ENCODE data around the gene NCKAP5.

Gene NCKAP5

DNA sequence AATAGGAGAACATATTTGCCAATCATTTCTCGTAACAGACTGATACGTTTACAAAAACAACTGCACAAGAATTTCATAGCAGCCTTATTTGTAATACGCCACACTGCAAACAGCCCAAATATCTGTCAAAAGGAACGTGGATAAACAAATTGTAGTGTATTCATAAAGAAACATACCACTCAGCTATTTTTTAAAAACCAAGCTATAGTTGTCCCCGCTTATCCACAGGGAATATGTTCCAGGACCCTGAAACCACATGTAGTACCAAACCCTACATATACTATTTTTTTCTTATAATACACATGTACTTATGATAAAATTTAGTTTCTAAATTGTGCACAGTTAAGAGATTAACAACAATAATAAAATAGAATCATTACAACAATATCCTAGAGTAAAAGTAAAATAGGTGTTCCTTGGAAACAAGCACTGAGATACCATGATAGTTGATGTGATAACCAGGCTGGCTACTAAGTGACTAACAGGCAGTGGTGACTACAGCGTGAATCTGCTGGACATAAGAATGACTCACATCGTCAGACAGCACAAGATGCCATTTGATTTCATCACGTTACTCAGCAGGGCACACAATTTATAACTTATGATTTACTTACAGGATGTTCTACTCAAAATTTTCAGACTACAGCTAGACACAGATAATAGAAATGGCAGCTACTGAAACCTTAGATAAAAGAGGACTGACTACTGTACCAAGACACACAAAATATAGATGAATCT is 367.4 kb downstream of the NCKAP5 start:
- H3K4me3 ChIP-seq (replicated peaks; ENCODE audit: insufficient read depth, low read length): no peak overlapping the region
- no peak for DNase-seq (ENCODE audit: low read depth in 1 of 2, low spot score in 1 of 2)
- H3K27ac ChIP-seq (replicated peaks): no peak overlapping the region
- no peaks in the 10 kb centered on the region for H3K27me3 ChIP-seq (ENCODE audit: insufficient read depth, poor library complexity, severe bottlenecking)
- TF ChIP-seq GABPA (IDR thresholded peaks at IDR 0.05; ENCODE audit: low read depth) (no peak), POLR2AphosphoS5 (IDR thresholded peaks at IDR 0.05; ENCODE audit: low read depth) (no peak), SPI1 (IDR thresholded peaks at IDR 0.05; ENCODE audit: borderline replicate concordance, low read depth) (no peak), REST (IDR thresholded peaks at IDR 0.05; ENCODE audit: insufficient replicate concordance, low read depth) (no peak)
- TF ChIP-seq, protein P1, sequence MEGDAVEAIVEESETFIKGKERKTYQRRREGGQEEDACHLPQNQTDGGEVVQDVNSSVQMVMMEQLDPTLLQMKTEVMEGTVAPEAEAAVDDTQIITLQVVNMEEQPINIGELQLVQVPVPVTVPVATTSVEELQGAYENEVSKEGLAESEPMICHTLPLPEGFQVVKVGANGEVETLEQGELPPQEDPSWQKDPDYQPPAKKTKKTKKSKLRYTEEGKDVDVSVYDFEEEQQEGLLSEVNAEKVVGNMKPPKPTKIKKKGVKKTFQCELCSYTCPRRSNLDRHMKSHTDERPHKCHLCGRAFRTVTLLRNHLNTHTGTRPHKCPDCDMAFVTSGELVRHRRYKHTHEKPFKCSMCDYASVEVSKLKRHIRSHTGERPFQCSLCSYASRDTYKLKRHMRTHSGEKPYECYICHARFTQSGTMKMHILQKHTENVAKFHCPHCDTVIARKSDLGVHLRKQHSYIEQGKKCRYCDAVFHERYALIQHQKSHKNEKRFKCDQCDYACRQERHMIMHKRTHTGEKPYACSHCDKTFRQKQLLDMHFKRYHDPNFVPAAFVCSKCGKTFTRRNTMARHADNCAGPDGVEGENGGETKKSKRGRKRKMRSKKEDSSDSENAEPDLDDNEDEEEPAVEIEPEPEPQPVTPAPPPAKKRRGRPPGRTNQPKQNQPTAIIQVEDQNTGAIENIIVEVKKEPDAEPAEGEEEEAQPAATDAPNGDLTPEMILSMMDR (IDR thresholded peaks at IDR 0.05; ENCODE audit: insufficient read depth, low read length): no peak

DNA sequence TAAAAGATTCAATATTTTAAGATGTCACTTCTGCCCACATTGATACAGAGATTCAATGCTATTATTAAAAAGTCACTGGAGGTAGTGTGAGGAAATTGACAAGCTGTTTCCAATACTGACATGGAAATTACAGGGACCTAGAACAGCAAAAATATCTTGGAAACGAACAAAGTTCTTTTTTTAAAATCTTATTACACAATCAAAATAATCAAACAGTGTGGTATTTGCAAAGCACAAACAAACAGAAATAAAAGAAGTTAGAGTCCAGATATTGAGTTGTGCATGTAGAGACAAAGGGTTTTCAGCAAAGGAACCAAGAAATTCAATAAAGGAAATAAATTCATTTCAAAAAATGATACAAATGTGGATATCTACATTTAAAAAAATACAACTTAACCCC is 369.6 kb downstream of the NCKAP5 start:
- H3K27me3 ChIP-seq (ENCODE audit: insufficient read depth, poor library complexity, severe bottlenecking): no peaks in the 10 kb centered on the region
- TF ChIP-seq, protein P1 (IDR thresholded peaks at IDR 0.05; ENCODE audit: insufficient read depth, low read length): no peak
- TF ChIP-seq POLR2AphosphoS5 (IDR thresholded peaks at IDR 0.05; ENCODE audit: low read depth): no peak
- no peak for TF ChIP-seq REST (IDR thresholded peaks at IDR 0.05; ENCODE audit: insufficient replicate concordance, low read depth)
- TF ChIP-seq SPI1 (IDR thresholded peaks at IDR 0.05; ENCODE audit: borderline replicate concordance, low read depth): no peak
- TF ChIP-seq GABPA (IDR thresholded peaks at IDR 0.05; ENCODE audit: low read depth): no peak
- no peak for DNase-seq (ENCODE audit: low read depth in 1 of 2, low spot score in 1 of 2)

DNA sequence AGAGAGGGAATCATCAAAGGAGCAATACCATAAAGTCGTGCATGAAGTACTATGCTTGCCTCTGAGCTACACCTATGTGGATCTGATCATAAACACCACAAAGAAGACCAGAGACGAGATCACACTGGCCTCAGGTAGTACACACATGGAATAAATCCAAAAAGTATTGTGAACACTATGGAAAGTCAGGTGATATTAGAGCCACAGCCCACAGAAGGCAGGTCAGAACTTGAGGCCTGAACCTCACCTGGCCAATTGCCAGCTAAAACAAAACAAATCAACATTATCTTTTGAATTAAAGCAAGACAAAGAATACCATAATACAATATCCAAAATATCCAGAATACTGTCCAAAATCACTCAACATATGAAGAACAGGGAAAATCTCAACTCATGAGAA is 371.1 kb downstream of the NCKAP5 start:
- TF ChIP-seq SPI1 (IDR thresholded peaks at IDR 0.05; ENCODE audit: borderline replicate concordance, low read depth): no peak
- TF ChIP-seq, protein P1 (IDR thresholded peaks at IDR 0.05; ENCODE audit: insufficient read depth, low read length): no peak
- no peak for TF ChIP-seq REST (IDR thresholded peaks at IDR 0.05; ENCODE audit: insufficient replicate concordance, low read depth)
- TF ChIP-seq GABPA (IDR thresholded peaks at IDR 0.05; ENCODE audit: low read depth): no peak
- no peak for TF ChIP-seq POLR2AphosphoS5 (IDR thresholded peaks at IDR 0.05; ENCODE audit: low read depth)
- DNase-seq (ENCODE audit: low read depth in 1 of 2, low spot score in 1 of 2): no peak
- Histone ChIP-seq H3K4me3 (replicated peaks; ENCODE audit: insufficient read depth, low read length) (no peak overlapping the region), H3K27me3 (ENCODE audit: insufficient read depth, poor library complexity, severe bottlenecking) (no peaks in the 10 kb centered on the region), H3K27ac (replicated peaks) (no peak overlapping the region)

More for the DNA sequence above, 369.6 kb downstream of the NCKAP5 start:
- no peak overlapping the region for H3K4me3 ChIP-seq (replicated peaks; ENCODE audit: insufficient read depth, low read length)
- H3K27ac ChIP-seq (replicated peaks): no peak overlapping the region

All from HL-60 (cell line).